GM19099 (cell line): ENCODE data around the gene DICER1.

ENCODE experiments used
- POLR2A ChIP-seq: IDR thresholded peaks from 3 replicates; pipeline ENCODE4 v1.6.1; 2011; ENCODE audit warnings: low read depth; ENCODE audit not compliant: insufficient read length; ENCODE audit errors: extremely low read depth

Gene DICER1

GRCh38 chr14:95144849-95145248 is 12.5 kb downstream of the DICER1 start:
- no peak for TF ChIP-seq POLR2A

- no peak for TF ChIP-seq POLR2A
These were observed 13.3 kb downstream of the DICER1 start for GRCh38 chr14:95143808-95144620.

- TF ChIP-seq POLR2A = no peak
These were observed 15.1 kb downstream of the DICER1 start for GRCh38 chr14:95142208-95142607.

GRCh38 chr14:95141684-95142083 is 15.6 kb downstream of the DICER1 start:
- no peak for TF ChIP-seq POLR2A

GRCh38 chr14:95140060-95140858 is 17.1 kb downstream of the DICER1 start:
- no peak for TF ChIP-seq POLR2A

GRCh38 chr14:95138876-95139275 is 18.5 kb downstream of the DICER1 start:
- TF ChIP-seq POLR2A = no peak

GRCh38 chr14:95137804-95138167 is 19.5 kb downstream of the DICER1 start:
- no peak for TF ChIP-seq POLR2A

- TF ChIP-seq POLR2A = no peak
These were observed 20.0 kb downstream of the DICER1 start for GRCh38 chr14:95137164-95137803.

GRCh38 chr14:95136631-95137030 is 20.7 kb downstream of the DICER1 start:
- no peak for TF ChIP-seq POLR2A

- TF ChIP-seq POLR2A = no peak
These were observed 22.9 kb downstream of the DICER1 start for GRCh38 chr14:95134304-95134933.

- TF ChIP-seq POLR2A = no peak
These were observed 24.0 kb downstream of the DICER1 start for GRCh38 chr14:95133282-95133681.

GRCh38 chr14:95132760-95133159 is 24.6 kb downstream of the DICER1 start:
- no peak for TF ChIP-seq POLR2A

- no peak for TF ChIP-seq POLR2A
These were observed 26.8 kb downstream of the DICER1 start for GRCh38 chr14:95130549-95130948.

- no peak for TF ChIP-seq POLR2A
These were observed 29.2 kb downstream of the DICER1 start for GRCh38 chr14:95128140-95128539.

- TF ChIP-seq POLR2A = no peak
These were observed 29.8 kb downstream of the DICER1 start for GRCh38 chr14:95127531-95127911.
